Activated T-helper 1 cell treated with anti-CD3 and anti-CD28 coated beads, Interleukin-12 subunit alpha, Interleukin-12 subunit beta, Interleukin-2, Interleukin-4 antibody, amounts not matched to agents 30 ng/mL and 10 ng/mL and 1 ng/mL, durations not matched to agents 14 hours and 24 hours and 36 hours (primary cell): ENCODE measurements around the gene CUTC. TPM values are rescaled to one million over a fixed set of nuclear protein-coding genes. Genes with fewer than 3 reads are reported as not detected.
A peak's percentile ranks its signal among the peaks of the same experiment; 100 is the strongest.

Experiments
- DNase-seq: peaks from one replicate; pipeline ENCODE4 v3.0.0; 2021; ENCODE audit warnings: low spot score
- H3K27ac Mint-ChIP-seq: one replicate; pipeline ENCODE4 v1.8.0; 2021; ENCODE audit warnings: mild to moderate bottlenecking, mixed read lengths
- H3K27me3 Mint-ChIP-seq: one replicate; pipeline ENCODE4 v1.8.0; 2022; ENCODE audit warnings: mild to moderate bottlenecking, moderate library complexity, mixed read lengths; ENCODE audit not compliant: insufficient read depth
- H3K36me3 Mint-ChIP-seq: one replicate; pipeline ENCODE4 v1.8.0; 2021; ENCODE audit warnings: low read depth, mixed read lengths
- H3K4me1 Mint-ChIP-seq: one replicate; pipeline ENCODE4 v1.8.0; 2021; ENCODE audit warnings: low read depth, mixed read lengths
- H3K4me3 Mint-ChIP-seq: one replicate; pipeline ENCODE4 v1.8.0; 2021; ENCODE audit warnings: mild to moderate bottlenecking, moderate library complexity, mixed read lengths
- H3K9me3 Mint-ChIP-seq: one replicate; pipeline ENCODE4 v1.8.0; 2021; ENCODE audit warnings: mixed read lengths
- intact Hi-C: fragments of 100-400 bp; cut with micrococcal nuclease; formaldehyde crosslinking; loops from one replicate; pipeline ENCODE4 v1.15.1; 2024
- total RNA-seq: library from RNA; stranded (reverse); gene quantifications from 2 replicates; pipeline ENCODE4 v1.2.3, GENCODE V29; 2022

The CUTC gene
- 42.2 and 45.4 TPM in 2 replicates for total RNA-seq

DNA sequence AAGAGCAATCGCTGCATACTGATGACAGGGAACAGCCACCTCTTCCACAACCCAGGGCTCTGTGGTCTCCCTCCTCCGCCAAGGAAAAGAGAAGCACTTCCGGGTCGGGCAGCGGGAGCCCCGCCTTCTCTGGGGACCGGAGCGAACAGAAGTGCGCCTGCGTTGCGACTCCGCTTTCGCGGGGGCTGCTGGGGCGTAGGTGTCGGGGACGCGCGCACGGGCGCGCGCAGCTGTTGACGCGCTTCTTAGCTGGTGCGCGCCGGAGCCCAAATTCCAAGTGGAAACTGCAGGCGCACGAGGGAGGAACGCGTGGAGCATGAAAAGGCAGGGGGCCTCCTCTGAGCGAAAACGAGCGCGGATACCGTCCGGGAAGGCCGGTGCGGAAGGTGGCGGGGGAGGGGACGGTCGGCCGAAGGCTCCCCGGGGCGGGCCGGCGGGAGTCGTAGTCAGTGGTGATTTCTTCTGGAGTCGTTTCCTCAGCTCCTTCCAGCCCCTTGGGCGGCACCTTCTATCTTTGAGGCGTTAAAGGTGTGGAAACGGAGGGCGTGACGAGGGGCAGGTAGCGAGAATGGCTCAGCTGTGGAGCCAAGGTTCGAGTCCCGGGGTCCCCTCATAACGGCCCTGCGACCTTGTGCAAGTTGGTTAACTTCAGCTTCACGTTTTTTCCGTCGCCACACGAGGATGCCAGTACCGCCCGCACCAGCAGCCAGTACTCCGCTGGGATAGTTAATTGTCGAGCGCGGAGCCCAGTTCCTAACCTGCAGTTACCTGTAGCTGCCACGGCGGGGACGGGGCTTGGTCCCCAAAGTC lies at the start of gene CUTC, which contains the start of gene COX15:
Gene CUTC, plus strand, starts transcription at position 202 of the 810 bp plus-strand sequence. Its CDS starts 115 bp downstream, at position 317.
Gene COX15, minus strand, starts transcription at position 95 of the 810 bp plus-strand sequence. Its CDS starts 78 bp downstream, at position 17.
- Mint-ChIP-seq H3K27me3 (no peaks in the 10 kb centered on the region), H3K27ac (peak within 1 kb of the TSS; percentile 99), H3K36me3 (peaks cover 31% of the 10 kb centered on the region), H3K4me3 (peak within 1 kb of the TSS; percentile 98), H3K9me3 (no peaks in the 10 kb centered on the region), H3K4me1 (peaks cover 40% of the 10 kb centered on the region)
- intact Hi-C loops = loop anchor here (1.0 to 10.0 kb wide), 6 partner anchors 112 to 803 kb away; partner anchors contain the start of genes BLOC1S2, DNMBP, ERLIN1 and GOT1
- peak; percentile 94 for DNase-seq

GRCh38 chr10:99682752-99683151 lies 49.3 kb upstream of the CUTC start:
- Mint-ChIP-seq H3K27me3 (no peaks in the 10 kb centered on the region), H3K27ac (no peak overlapping the region), H3K4me3 (no peak overlapping the region), H3K36me3 (peaks cover 10% of the 10 kb centered on the region), H3K4me1 (peaks cover 7% of the 10 kb centered on the region), H3K9me3 (no peaks in the 10 kb centered on the region)
- intact Hi-C loops = no loop called here
- DNase-seq = no peak

GRCh38 chr10:99685597-99685967 lies 46.5 kb upstream of the CUTC start:
- Mint-ChIP-seq H3K27me3 (no peaks in the 10 kb centered on the region), H3K9me3 (no peaks in the 10 kb centered on the region), H3K36me3 (peaks cover 14% of the 10 kb centered on the region), H3K27ac (no peak overlapping the region), H3K4me1 (peaks cover 7% of the 10 kb centered on the region), H3K4me3 (no peak overlapping the region)
- intact Hi-C loops = no loop called here
- DNase-seq = no peak

- intact Hi-C loops = no loop called here
- no peak for DNase-seq
- Mint-ChIP-seq H3K4me1 (peaks cover 7% of the 10 kb centered on the region), H3K27ac (no peak overlapping the region), H3K27me3 (no peaks in the 10 kb centered on the region), H3K9me3 (no peaks in the 10 kb centered on the region), H3K36me3 (peaks cover 20% of the 10 kb centered on the region), H3K4me3 (no peak overlapping the region)
Observed at GRCh38 chr10:99689461-99689860, 42.6 kb upstream of the CUTC start.

GRCh38 chr10:99693933-99694583 lies 38.0 kb upstream of the CUTC start:
- intact Hi-C loops = no loop called here
- no peaks in the 10 kb centered on the region for H3K9me3 Mint-ChIP-seq
- H3K36me3 Mint-ChIP-seq = peaks cover 26% of the 10 kb centered on the region
- no peak overlapping the region for H3K4me3 Mint-ChIP-seq
- H3K27me3 Mint-ChIP-seq = no peaks in the 10 kb centered on the region
- no peaks in the 10 kb centered on the region for H3K4me1 Mint-ChIP-seq
- no peak for DNase-seq
- no peak overlapping the region for H3K27ac Mint-ChIP-seq

- intact Hi-C loops = no loop called here
- Mint-ChIP-seq H3K36me3 (peaks cover 31% of the 10 kb centered on the region), H3K4me3 (no peak overlapping the region), H3K9me3 (no peaks in the 10 kb centered on the region), H3K27ac (no peak overlapping the region), H3K27me3 (no peaks in the 10 kb centered on the region), H3K4me1 (no peaks in the 10 kb centered on the region)
- DNase-seq = no peak
Observed at GRCh38 chr10:99695761-99696160, 36.3 kb upstream of the CUTC start.

DNA sequence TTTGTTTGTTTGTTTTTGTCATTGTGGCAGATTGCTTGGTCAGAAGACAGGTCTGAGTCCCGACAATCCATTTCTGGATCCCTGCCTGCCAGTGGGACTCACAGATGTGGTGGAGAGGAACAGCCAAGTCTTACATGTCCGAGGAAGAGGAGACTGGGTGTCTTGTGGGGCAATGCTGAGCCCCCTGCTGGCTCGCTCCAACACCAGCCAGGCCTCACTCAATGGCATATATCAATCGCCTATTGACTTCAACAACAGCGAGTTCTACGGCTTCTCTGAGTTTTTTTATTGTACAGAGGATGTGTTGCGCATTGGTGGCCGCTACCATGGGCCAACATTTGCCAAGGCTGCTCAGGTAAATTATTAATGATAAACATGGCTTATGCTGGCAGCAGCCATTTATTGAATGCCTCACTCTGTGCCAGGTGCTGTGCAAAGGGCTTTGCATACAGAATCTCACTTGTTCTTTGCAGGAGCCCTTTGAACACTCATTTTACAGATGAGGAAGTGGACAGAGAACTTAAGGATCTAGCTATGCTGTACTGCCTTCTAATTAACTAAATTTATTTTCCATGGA lies 33.4 kb upstream of the CUTC start:
- Mint-ChIP-seq H3K4me3 (no peak overlapping the region), H3K27ac (no peak overlapping the region), H3K9me3 (no peaks in the 10 kb centered on the region), H3K4me1 (no peaks in the 10 kb centered on the region), H3K36me3 (peaks cover 35% of the 10 kb centered on the region), H3K27me3 (no peaks in the 10 kb centered on the region)
- intact Hi-C loops = no loop called here
- no peak for DNase-seq

GRCh38 chr10:99700649-99701048 lies 31.4 kb upstream of the CUTC start:
- intact Hi-C loops = no loop called here
- H3K4me1 Mint-ChIP-seq = no peaks in the 10 kb centered on the region
- no peaks in the 10 kb centered on the region for H3K27me3 Mint-ChIP-seq
- H3K36me3 Mint-ChIP-seq = peaks cover 44% of the 10 kb centered on the region
- H3K9me3 Mint-ChIP-seq = no peaks in the 10 kb centered on the region
- H3K27ac Mint-ChIP-seq = no peak overlapping the region
- no peak for DNase-seq
- H3K4me3 Mint-ChIP-seq = no peak overlapping the region

DNA sequence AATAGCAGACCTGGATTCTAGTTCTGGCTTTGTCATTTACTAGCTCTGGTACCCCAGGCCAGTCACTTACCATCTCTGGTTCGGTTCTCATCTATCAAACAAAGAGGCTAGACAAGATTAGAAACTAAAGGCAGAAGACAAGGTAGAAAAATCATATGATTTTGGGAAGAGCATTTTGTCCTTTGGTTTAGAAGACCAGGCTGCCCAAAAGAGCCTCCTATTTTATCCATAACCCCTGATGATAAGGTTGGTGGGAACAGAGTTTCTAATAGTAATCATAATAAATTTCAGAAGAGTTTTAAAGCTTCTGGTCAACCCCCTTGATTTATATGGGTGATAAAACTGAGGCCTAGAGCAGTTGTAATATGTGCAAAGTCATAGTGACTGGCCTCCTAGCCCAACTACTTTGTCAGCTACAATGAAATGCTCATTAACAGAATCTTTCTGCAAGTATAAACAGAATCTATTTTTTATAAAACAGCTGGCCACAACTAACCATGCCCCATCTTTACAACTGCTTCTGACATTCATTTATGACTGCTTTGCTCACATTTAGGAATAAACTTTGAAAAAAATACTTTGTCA lies 23.5 kb upstream of the CUTC start:
- DNase-seq = no peak
- intact Hi-C loops = no loop called here
- no peaks in the 10 kb centered on the region for H3K27me3 Mint-ChIP-seq
- peaks cover 8% of the 10 kb centered on the region for H3K4me1 Mint-ChIP-seq
- no peak overlapping the region for H3K4me3 Mint-ChIP-seq
- H3K36me3 Mint-ChIP-seq = peaks cover 23% of the 10 kb centered on the region
- no peak overlapping the region for H3K27ac Mint-ChIP-seq
- no peaks in the 10 kb centered on the region for H3K9me3 Mint-ChIP-seq

GRCh38 chr10:99709480-99710229 lies 22.4 kb upstream of the CUTC start:
- H3K36me3 Mint-ChIP-seq = peaks cover 16% of the 10 kb centered on the region
- H3K4me3 Mint-ChIP-seq = no peak overlapping the region
- H3K9me3 Mint-ChIP-seq = no peaks in the 10 kb centered on the region
- intact Hi-C loops = loop anchor here (2.0 kb wide), 3 partner anchors 89 to 317 kb away; partner anchors contain the start of gene SLC25A28
- H3K27me3 Mint-ChIP-seq = no peaks in the 10 kb centered on the region
- H3K4me1 Mint-ChIP-seq = peaks cover 8% of the 10 kb centered on the region
- peak overlapping the region; percentile 35 for H3K27ac Mint-ChIP-seq
- DNase-seq = no peak

DNA sequence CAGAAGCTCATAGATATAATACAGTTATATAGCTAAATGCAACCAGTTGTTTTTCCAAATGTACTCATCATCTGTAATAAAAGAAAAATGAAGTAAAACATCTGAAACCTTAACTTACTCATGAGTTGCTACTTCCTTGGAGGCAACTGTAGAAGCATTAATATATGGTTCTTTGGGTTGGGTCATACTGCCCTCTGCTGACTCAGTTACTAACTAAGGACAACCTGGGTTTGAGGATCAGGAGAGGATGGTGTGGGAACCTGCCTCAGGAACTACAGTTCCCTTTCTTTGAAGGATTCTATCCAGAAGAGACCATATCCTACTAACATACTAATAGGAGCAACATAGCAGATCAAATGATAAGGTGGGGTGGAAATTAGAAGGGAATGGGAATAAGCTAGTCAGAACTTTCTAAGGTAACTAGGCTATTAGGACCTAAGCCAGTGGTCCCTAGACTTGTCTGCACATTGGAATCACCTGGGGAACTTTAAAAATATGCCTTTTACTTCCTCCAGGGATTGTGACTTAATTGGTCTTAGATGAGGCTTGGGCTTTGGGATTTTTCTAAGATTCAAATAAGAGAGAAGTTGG lies 20.8 kb upstream of the CUTC start:
- Mint-ChIP-seq H3K27me3 (no peaks in the 10 kb centered on the region), H3K4me3 (no peak overlapping the region), H3K36me3 (peaks cover 12% of the 10 kb centered on the region), H3K27ac (no peak overlapping the region), H3K4me1 (peaks cover 8% of the 10 kb centered on the region), H3K9me3 (no peaks in the 10 kb centered on the region)
- intact Hi-C loops = loop anchor here (1.0 to 2.0 kb wide), 5 partner anchors 90 to 318 kb away; partner anchors contain the start of gene SLC25A28
- DNase-seq = peak; percentile 10

DNA sequence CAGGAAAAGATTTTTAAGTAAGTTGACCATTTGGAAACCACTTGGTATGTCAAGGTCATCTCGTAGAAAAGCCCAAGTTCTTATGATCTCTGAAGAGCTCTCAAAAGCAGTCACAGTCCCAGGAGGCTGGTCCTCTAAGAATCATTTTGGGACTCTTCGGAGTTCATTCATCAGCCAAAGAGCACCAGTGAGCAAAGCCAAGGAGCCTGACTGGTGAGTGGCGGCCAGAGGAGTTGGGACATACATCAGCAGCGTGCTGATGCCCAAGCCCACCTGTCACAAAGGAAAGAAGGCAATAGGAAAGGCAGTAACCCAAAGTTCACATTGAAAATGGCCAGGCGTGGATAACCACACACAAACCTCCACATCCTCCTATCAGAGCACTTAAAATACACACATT lies 17.6 kb upstream of the CUTC start:
- no peak for DNase-seq
- intact Hi-C loops = no loop called here
- H3K27ac Mint-ChIP-seq = no peak overlapping the region
- no peaks in the 10 kb centered on the region for H3K9me3 Mint-ChIP-seq
- no peaks in the 10 kb centered on the region for H3K27me3 Mint-ChIP-seq
- peaks cover 25% of the 10 kb centered on the region for H3K36me3 Mint-ChIP-seq
- H3K4me3 Mint-ChIP-seq = no peak overlapping the region
- H3K4me1 Mint-ChIP-seq = peaks cover 8% of the 10 kb centered on the region
